K562 (cell line): ENCODE data around the gene PAH. TPM values are rescaled to one million over a fixed set of nuclear protein-coding genes. Genes with fewer than 3 reads are reported as not detected.

ENCODE experiments used
- ATAC-seq: fragments of 200-7000 bp; cut with Tn5 transposase; 3 replicates; pipeline ENCODE4 v1.9.1; 2020; ENCODE audit warnings: moderate library complexity
- BruUV-seq: library from RNA; stranded (reverse); fragments of 400-500 nt; replicated peaks from 2 replicates; lab custom pipeline; 2021; lab: Mats Ljungman, UMichigan
- CTCF ChIA-PET: fragments of 300-600 bp; formaldehyde crosslinking; extraction: SDS; loops from one replicate; lab custom pipeline; 2021; ENCODE audit warnings: low intra/inter-chr PET ratio; lab: Yijun Ruan, JAX
- POLR2A ChIA-PET: fragments of 300-600, 350-650 bp; sonication (Branson Sonifier 250); formaldehyde crosslinking; extraction: SDS; loops from one replicate; lab custom pipeline; 2021; ENCODE audit warnings: antibody characterized with exemption, inconsistent platforms; lab: Yijun Ruan, JAX
- DNase-seq, 4 experiments: peaks; one replicate each; pipeline versions ENCODE4 v3.0.0 to v3.0.0-alpha.2; 2011 to 2018; ENCODE audit warnings: low spot score in 3 of 4, mixed read lengths in 3 of 4; ENCODE audit errors: extremely low read depth in 1 of 4
- FAIRE-seq: peaks from 2 replicates; lab custom pipeline; 2011; peaks lifted over from hg19 to GRCh38; lab: Jason Lieb, UNC
- H2AFZ ChIP-seq: 2 replicates; pipeline ENCODE4 v1.6.0; 2011; ENCODE audit warnings: low read depth, low read length, control low read depth, inconsistent platforms
- H3K27ac ChIP-seq: fragments of 200-600 bp; 3 replicates; pipeline ENCODE4 v1.8.0; 2011; ENCODE audit warnings: low read depth, mild to moderate bottlenecking, control low read depth, inconsistent platforms, low read length, moderate library complexity, mixed read lengths; ENCODE audit errors: extremely low read depth
- H3K27me3 ChIP-seq, 2 experiments: fragments of 300-600 bp in 1 of 2; 2 replicates in 1 of 2; 3 replicates in 1 of 2; pipeline versions ENCODE4 v1.6.0 to v1.8.0; 2011; ENCODE audit warnings: inconsistent platforms in 2 of 2, low read length in 2 of 2, mild to moderate bottlenecking in 1 of 2, mixed read lengths in 1 of 2, moderate library complexity in 1 of 2; ENCODE audit not compliant: control insufficient read depth in 2 of 2, insufficient read depth in 2 of 2
- H3K36me3 ChIP-seq: fragments of 300-600 bp; 3 replicates; pipeline ENCODE4 v1.8.0; 2011; ENCODE audit warnings: mild to moderate bottlenecking, low read length, inconsistent platforms; ENCODE audit not compliant: control insufficient read depth, insufficient read depth
- H3K4me1 ChIP-seq, 2 experiments: fragments of 200-600 bp in 1 of 2; replicated peaks in 1 of 2; 2 replicates in 1 of 2; 3 replicates in 1 of 2; pipeline versions ENCODE4 v1.5.1 to v1.8.0; 2011; ENCODE audit warnings: inconsistent platforms in 2 of 2, low read length in 2 of 2, mild to moderate bottlenecking in 1 of 2, mixed read lengths in 1 of 2, moderate library complexity in 1 of 2; ENCODE audit not compliant: control insufficient read depth in 2 of 2, insufficient read depth in 2 of 2
- H3K4me2 ChIP-seq: 2 replicates; pipeline ENCODE4 v1.6.1; 2011; ENCODE audit warnings: low read length, control low read depth, inconsistent platforms, mixed read lengths; ENCODE audit not compliant: insufficient read depth
- H3K4me3 ChIP-seq: fragments of 200-600 bp; sonication (generic), shearing (Covaris generic); 2 replicates; pipeline ENCODE4 v1.5.1; 2016; ENCODE audit warnings: control low read depth, inconsistent platforms
- H3K79me2 ChIP-seq: fragments of 200-600 bp; 3 replicates; pipeline ENCODE4 v1.8.0; 2011; ENCODE audit warnings: low read length, inconsistent platforms; ENCODE audit not compliant: control insufficient read depth, insufficient read depth
- H3K9ac ChIP-seq, 2 experiments: 2 replicates each; pipeline versions ENCODE4 v1.6.0 to v1.6.1; 2011; ENCODE audit warnings: low read depth in 2 of 2, low read length in 2 of 2, control low read depth in 1 of 2, inconsistent platforms in 1 of 2, mild to moderate bottlenecking in 1 of 2, mixed read lengths in 1 of 2; ENCODE audit not compliant: insufficient read depth in 1 of 2
- H3K9me1 ChIP-seq: one replicate; pipeline ENCODE4 v1.6.0; 2011; ENCODE audit warnings: inconsistent platforms, mild to moderate bottlenecking, low read length, moderate library complexity; ENCODE audit not compliant: control insufficient read depth, insufficient read depth
- H3K9me3 ChIP-seq: replicated peaks from 2 replicates; pipeline ENCODE4 v1.5.1; 2011; ENCODE audit warnings: low read depth, low read length, inconsistent platforms; ENCODE audit not compliant: control insufficient read depth, insufficient read depth
- H4K20me1 ChIP-seq: replicated peaks from 2 replicates; pipeline ENCODE4 v1.6.1; 2011; ENCODE audit warnings: low read length, inconsistent platforms, mixed read lengths; ENCODE audit not compliant: control insufficient read depth, insufficient read depth
- CBX2 ChIP-seq: fragments of 200-600 bp; sonication (generic); IDR thresholded peaks from one replicate; pipeline ENCODE4 v1.6.1; 2012; ENCODE audit warnings: mild to moderate bottlenecking, low read length, inconsistent platforms; ENCODE audit not compliant: insufficient read depth, poor library complexity, severe bottlenecking
- MEF2D ChIP-seq: conservative IDR thresholded peaks from 2 replicates; pipeline ENCODE4 v1.6.1; 2016; ENCODE audit warnings: low read depth, missing genetic modification characterization, missing compliant biosample characterization
- NR3C1 ChIP-seq: sonication (generic); formaldehyde crosslinking; IDR thresholded peaks from 2 replicates; pipeline ENCODE4 v1.8.1; 2022; ENCODE audit warnings: missing genetic modification reagents
- POLR2H ChIP-seq: IDR thresholded peaks from 2 replicates; pipeline ENCODE4 v1.6.1; 2016; ENCODE audit warnings: missing genetic modification characterization, low read depth, mild to moderate bottlenecking, control low read depth, missing compliant biosample characterization, moderate library complexity
- ZNF354B ChIP-seq: fragments of 250-450 bp; sonication (Bioruptor Pico); IDR thresholded peaks from 2 replicates; pipeline ENCODE4 v1.4.0; 2020
- ZNF551 ChIP-seq: fragments of 250-450 bp; sonication (Bioruptor Pico); IDR thresholded peaks from 2 replicates; pipeline ENCODE4 v1.5.0; 2021; ENCODE audit warnings: mild to moderate bottlenecking, moderate library complexity
- ZNF785 ChIP-seq: fragments of 250-450 bp; sonication (Bioruptor Pico); IDR thresholded peaks from 2 replicates; pipeline ENCODE4 v1.4.0; 2020; ENCODE audit warnings: mild to moderate bottlenecking
- WGBS: fragments of 100-300 bp; shearing (Covaris generic); methylation state at CpG from one replicate; pipeline ENCODE4 v1.1.6; 2016; ENCODE audit warnings: low coverage, mixed read lengths; ENCODE audit not compliant: insufficient coverage; ENCODE audit errors: missing lambda C conversion rate; 5-methylcytosine and 5-hydroxymethylcytosine counted together
- in situ Hi-C: fragments of 300-500 bp; cut with MboI; formaldehyde crosslinking; loops from 4 replicates; pipeline ENCODE4 v1.15.0; 2018; ENCODE audit warnings: inconsistent platforms, mixed read lengths
- intact Hi-C: fragments of 100-400 bp; cut with micrococcal nuclease; formaldehyde crosslinking; loops from 2 replicates; pipeline ENCODE4 v1.14.2; 2022
- polyA plus RNA-seq, 8 experiments: library from polyadenylated mRNA; depleted of rRNA in 4 of 8; stranded (reverse) in 5 of 8; unstranded in 3 of 8; fragments of >200 nt; fragmentation: Nextera tagmentation in 2 of 8; fragmentation: Illumina TruSeq in 1 of 8; extraction: Ambion mirVana in 2 of 8; extraction: Trizol in 1 of 8; gene quantifications; 2 replicates each; pipeline versions ENCODE4 v1.2.1 to v1.2.3, GENCODE V29; 2011 to 2014; ENCODE audit warnings: inconsistent platforms in 1 of 8, missing spikeins in 1 of 8
- total RNA-seq, 7 experiments: library from RNA; depleted of rRNA in 6 of 7; stranded (reverse); fragments of >200 nt in 6 of 7; fragmentation: Illumina TruSeq in 2 of 7; extraction: Trizol in 2 of 7; gene quantifications; 2 replicates each; pipeline versions ENCODE4 v1.2.1 to v1.2.3, GENCODE V29; 2011 to 2021; ENCODE audit warnings: low replicate concordance in 1 of 7

PAH gene
- total and polyA plus RNA-seq, 9 of the 15 experiments (the other 6 are each of a cell fraction or from before 2014, with no cell fraction given) = 0.13 to 0.75 (median 0.69) TPM; not detected in 6

GRCh38 chr12:102814691-102815367, 102.2 kb downstream of the PAH start:
- no peak overlapping the region for H2AFZ ChIP-seq
- no peaks in the 10 kb centered on the region for H3K9me1 ChIP-seq
- intact Hi-C loops = loop anchor here (10.0 kb wide), 1 partner anchor 640 kb away; no protein-coding TSS in a partner anchor
- WGBS = 3% methylated on average over 2 of the region's 2 CpGs
- no peaks in the 10 kb centered on the region for H4K20me1 ChIP-seq
- no peaks in the 10 kb centered on the region for H3K27me3 ChIP-seq
- CTCF ChIA-PET = no interaction called here
- POLR2A ChIA-PET = no interaction called here
- ATAC-seq (no peak), FAIRE-seq (no peak), DNase-seq (no peak)
- TF ChIP-seq CBX2 (no peak), NR3C1 (no peak), ZNF785 (CRISPR knock-in tag) (no peak), POLR2H (tag) (no peak), ZNF354B (CRISPR knock-in tag) (no peak), ZNF551 (CRISPR knock-in tag) (no peak), MEF2D (tag) (no peak)
- H3K9ac ChIP-seq = no peak overlapping the region
- H3K79me2 ChIP-seq = no peaks in the 10 kb centered on the region
- H3K4me3 ChIP-seq = no peak overlapping the region
- BruUV-seq = no TSS peak
- in situ Hi-C loops = loop anchor here (25.0 kb wide), 1 partner anchor 1403 kb away; the partner anchor contains the start of gene ARL1
- H3K9me3 ChIP-seq = no peaks in the 10 kb centered on the region
- H3K4me2 ChIP-seq = no peak overlapping the region
- H3K36me3 ChIP-seq = no peaks in the 10 kb centered on the region
- no peaks in the 10 kb centered on the region for H3K4me1 ChIP-seq
- H3K27ac ChIP-seq = no peak overlapping the region
